Activated B cell treated with CpG ODN at 0.5 μM for 24 hours (primary cell): ENCODE measurements around the gene GMEB2. TPM values are rescaled to one million over a fixed set of nuclear protein-coding genes. Genes with fewer than 3 reads are reported as not detected.

Source experiments
- ATAC-seq: fragments of 200-7000 bp; cut with Tn5 transposase; one replicate; pipeline ENCODE4 v1.10.0; 2021; ENCODE audit warnings: low read depth, mild to moderate bottlenecking, moderate library complexity
- CTCF ChIA-PET: fragments of 350-600 bp; sonication (Branson Sonifier 250); formaldehyde crosslinking; loops from one replicate; lab custom pipeline; 2021; ENCODE audit warnings: antibody characterized with exemption; lab: Charles Lee
- POLR2A ChIA-PET: fragments of 350-600 bp; sonication (Branson Sonifier 250); formaldehyde crosslinking; loops from one replicate; lab custom pipeline; 2021; ENCODE audit warnings: antibody characterized with exemption; lab: Charles Lee
- DNase-seq: peaks from one replicate; pipeline ENCODE4 v3.0.0; 2022
- H3K27ac Mint-ChIP-seq: one replicate; pipeline ENCODE4 v1.8.0; 2020; ENCODE audit warnings: mixed read lengths
- H3K27me3 Mint-ChIP-seq: one replicate; pipeline ENCODE4 v1.8.0; 2021; ENCODE audit warnings: mixed read lengths
- H3K36me3 Mint-ChIP-seq: one replicate; pipeline ENCODE4 v1.8.0; 2021; ENCODE audit warnings: low read depth, mixed read lengths
- H3K4me1 Mint-ChIP-seq: one replicate; pipeline ENCODE4 v1.8.0; 2021; ENCODE audit warnings: mixed read lengths
- H3K4me3 Mint-ChIP-seq: one replicate; pipeline ENCODE4 v1.8.0; 2020; ENCODE audit warnings: mild to moderate bottlenecking, mixed read lengths
- H3K9me3 Mint-ChIP-seq: one replicate; pipeline ENCODE4 v1.8.0; 2020; ENCODE audit warnings: mixed read lengths
- intact Hi-C: fragments of 100-400 bp; cut with micrococcal nuclease; formaldehyde crosslinking; loops from one replicate; pipeline ENCODE4 v1.15.1; 2024
- total RNA-seq: library from RNA; stranded (reverse); gene quantifications from 2 replicates; pipeline ENCODE4 v1.2.3, GENCODE V29; 2022
- TF ChIP-seq, protein P1 (sequence below): fragments of 200-600 bp; IDR thresholded peaks from one replicate; pipeline ENCODE4 v1.8.0; 2022; ENCODE audit warnings: antibody characterized with exemption, mild to moderate bottlenecking

GMEB2 gene
- total RNA-seq, 1 donor from 2014 or later, result 16.9 TPM

DNA sequence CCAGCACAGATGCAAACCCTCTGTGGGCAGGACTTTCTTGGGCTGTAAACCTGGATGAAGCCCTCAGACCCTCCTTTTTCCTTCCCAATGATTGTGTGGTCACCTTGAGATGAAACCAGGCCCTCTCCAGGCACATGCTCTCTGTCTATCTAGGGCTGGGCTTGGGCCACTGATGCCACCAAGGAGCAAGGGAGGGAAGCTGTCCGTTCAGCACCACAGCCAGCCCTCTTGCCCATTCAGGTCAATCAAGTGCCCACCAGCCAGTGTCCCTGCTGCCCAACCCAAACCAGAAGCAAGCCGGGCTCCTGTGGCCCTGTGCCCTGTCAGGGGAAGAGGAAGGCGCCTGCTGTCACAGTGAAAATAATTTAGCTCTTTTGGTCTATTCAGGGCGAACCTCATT is 18.3 kb upstream of the GMEB2 start:
- Mint-ChIP-seq H3K36me3 (no peaks in the 10 kb centered on the region), H3K9me3 (no peaks in the 10 kb centered on the region), H3K4me3 (no peak overlapping the region), H3K27me3 (no peaks in the 10 kb centered on the region), H3K27ac (no peak overlapping the region), H3K4me1 (peaks cover 6% of the 10 kb centered on the region)
- intact Hi-C loops, result no loop called here
- ATAC-seq, result no peak
- TF ChIP-seq, protein P1, sequence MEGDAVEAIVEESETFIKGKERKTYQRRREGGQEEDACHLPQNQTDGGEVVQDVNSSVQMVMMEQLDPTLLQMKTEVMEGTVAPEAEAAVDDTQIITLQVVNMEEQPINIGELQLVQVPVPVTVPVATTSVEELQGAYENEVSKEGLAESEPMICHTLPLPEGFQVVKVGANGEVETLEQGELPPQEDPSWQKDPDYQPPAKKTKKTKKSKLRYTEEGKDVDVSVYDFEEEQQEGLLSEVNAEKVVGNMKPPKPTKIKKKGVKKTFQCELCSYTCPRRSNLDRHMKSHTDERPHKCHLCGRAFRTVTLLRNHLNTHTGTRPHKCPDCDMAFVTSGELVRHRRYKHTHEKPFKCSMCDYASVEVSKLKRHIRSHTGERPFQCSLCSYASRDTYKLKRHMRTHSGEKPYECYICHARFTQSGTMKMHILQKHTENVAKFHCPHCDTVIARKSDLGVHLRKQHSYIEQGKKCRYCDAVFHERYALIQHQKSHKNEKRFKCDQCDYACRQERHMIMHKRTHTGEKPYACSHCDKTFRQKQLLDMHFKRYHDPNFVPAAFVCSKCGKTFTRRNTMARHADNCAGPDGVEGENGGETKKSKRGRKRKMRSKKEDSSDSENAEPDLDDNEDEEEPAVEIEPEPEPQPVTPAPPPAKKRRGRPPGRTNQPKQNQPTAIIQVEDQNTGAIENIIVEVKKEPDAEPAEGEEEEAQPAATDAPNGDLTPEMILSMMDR, result no peak
- DNase-seq, result no peak
- CTCF ChIA-PET, result no interaction called here
- POLR2A ChIA-PET, result no interaction called here

DNA sequence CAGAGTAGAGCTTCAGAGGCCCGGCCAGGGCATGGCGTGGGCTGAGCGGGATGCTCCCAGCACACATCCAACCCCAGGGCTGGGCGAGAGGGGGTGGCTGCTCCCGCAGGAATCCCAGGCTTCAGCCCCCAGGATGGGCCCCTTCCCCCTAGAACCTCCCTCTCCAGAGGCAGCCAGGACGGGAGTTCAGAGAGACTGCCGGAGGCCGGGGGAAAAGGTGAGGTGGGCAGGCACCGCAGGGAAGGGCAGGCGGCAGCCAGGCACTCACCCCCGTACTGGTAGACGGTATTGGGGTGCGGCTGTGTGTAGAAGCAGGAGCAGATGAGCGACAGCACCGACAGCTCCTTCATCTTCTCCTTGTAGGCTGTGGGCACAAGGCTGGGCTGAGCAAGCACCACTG is 17.0 kb upstream of the GMEB2 start:
- intact Hi-C loops, result loop anchor here (2.0 to 5.0 kb wide), 3 partner anchors 63 to 329 kb away; partner anchors contain the start of gene UCKL1
- Mint-ChIP-seq H3K4me3 (no peak overlapping the region), H3K27me3 (no peaks in the 10 kb centered on the region), H3K9me3 (peaks cover 2% of the 10 kb centered on the region), H3K27ac (no peak overlapping the region), H3K36me3 (peaks cover 2% of the 10 kb centered on the region), H3K4me1 (peaks cover 18% of the 10 kb centered on the region)
- TF ChIP-seq, protein P1, result no peak
- POLR2A ChIA-PET, result interaction anchor here (0.6 to 6.6 kb wide), 4 partner anchors 13 to 106 kb away, joined by 3 to 161 read pairs (median 52); partner anchors contain the start of genes GMEB2 and PTK6
- ATAC-seq (no peak), DNase-seq (no peak)
- CTCF ChIA-PET, result interaction anchor here (3.2 kb wide), 1 partner anchor 106 kb away, joined by 27 read pairs; the partner anchor contains the start of gene PTK6

DNA sequence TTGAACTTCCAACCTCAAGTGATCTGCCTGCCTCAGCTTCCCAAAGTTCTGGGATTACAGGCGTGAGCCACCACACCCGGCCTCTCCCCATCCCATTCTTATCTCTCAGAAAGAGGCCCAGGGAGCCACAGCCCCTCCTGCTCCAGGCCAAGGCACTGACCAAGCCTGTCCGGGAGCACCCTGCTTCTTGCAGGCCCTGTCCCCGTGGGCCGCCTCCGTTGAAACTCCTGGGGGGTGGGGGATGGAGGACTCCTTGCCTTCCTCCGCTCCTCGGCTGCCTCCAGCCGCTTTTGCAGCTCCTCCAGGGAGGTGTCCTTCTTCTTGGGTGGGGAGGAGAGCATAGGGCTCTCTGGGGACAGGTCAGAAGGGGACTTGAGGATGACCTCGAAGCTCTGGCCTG is 16.6 kb upstream of the GMEB2 start:
- H3K9me3 Mint-ChIP-seq, result peaks cover 2% of the 10 kb centered on the region
- H3K27me3 Mint-ChIP-seq, result no peaks in the 10 kb centered on the region
- TF ChIP-seq, protein P1, result no peak
- ChIA-PET CTCF (interaction anchor here (2.0 to 3.2 kb wide), 2 partner anchors 25 to 106 kb away, joined by 6 to 27 read pairs; partner anchors contain the start of gene PTK6), POLR2A (interaction anchor here (0.6 to 6.6 kb wide), 5 partner anchors 13 to 123 kb away, joined by 3 to 161 read pairs (median 36); partner anchors contain the start of genes GMEB2, PPDPF and PTK6)
- intact Hi-C loops, result loop anchor here (2.0 to 5.0 kb wide), 3 partner anchors 63 to 329 kb away; partner anchors contain the start of gene UCKL1
- peaks cover 22% of the 10 kb centered on the region for H3K4me1 Mint-ChIP-seq
- ATAC-seq (no peak), DNase-seq (no peak)
- no peak overlapping the region for H3K4me3 Mint-ChIP-seq
- H3K36me3 Mint-ChIP-seq, result peaks cover 2% of the 10 kb centered on the region
- no peak overlapping the region for H3K27ac Mint-ChIP-seq

DNA sequence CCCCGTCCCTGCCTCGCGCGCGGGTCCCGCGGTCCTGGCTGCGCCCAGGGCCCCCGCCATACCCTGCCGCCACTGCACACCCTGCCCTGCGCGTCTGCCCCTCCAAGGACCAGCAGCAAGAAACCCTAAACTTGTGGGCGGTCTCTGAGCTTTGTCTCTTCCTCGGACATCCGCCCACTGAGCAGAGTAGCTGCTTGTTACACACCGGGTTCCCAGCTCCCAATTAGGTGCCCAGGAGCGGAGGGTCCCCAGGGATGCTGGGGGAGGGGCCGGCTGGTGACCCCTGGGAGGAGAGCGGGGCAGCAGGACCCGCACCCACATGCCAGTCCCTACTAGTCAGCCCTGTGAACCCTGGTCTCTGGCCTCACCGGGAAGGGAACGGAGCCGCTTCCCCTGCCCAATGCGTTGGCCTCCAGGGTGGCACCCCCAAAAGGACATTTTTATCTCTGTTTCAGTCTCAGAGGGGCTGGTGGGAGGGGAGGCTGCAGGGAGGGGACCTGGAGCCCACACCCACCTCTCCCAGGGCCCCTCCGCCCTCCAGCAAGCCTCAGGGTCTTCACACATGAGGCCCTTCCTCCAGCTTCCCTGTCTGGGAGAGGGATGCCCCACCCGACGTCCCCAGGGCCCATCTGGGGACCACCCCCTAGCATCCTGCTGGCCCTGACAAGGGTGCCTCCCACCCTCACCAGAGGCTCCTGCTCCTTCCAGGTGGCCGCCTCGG is 15.8 kb upstream of the GMEB2 start:
- Mint-ChIP-seq H3K4me3 (peak overlapping the region; percentile 70), H3K27ac (peak overlapping the region; percentile 69)

More for the DNA sequence above, 15.8 kb upstream of the GMEB2 start:
- DNase-seq (no peak), ATAC-seq (no peak)
- CTCF ChIA-PET, result interaction anchor here (1.0 to 3.2 kb wide), 18 partner anchors 10 to 222 kb away, joined by 3 to 27 read pairs (median 4); partner anchors contain the start of genes ARFRP1, GMEB2, LIME1 and PTK6
- intact Hi-C loops, result loop anchor here (1.0 to 5.0 kb wide), 6 partner anchors 16 to 330 kb away; partner anchors contain the start of genes RTEL1 and UCKL1
- Mint-ChIP-seq H3K27me3 (no peaks in the 10 kb centered on the region), H3K36me3 (peaks cover 2% of the 10 kb centered on the region), H3K4me1 (peaks cover 28% of the 10 kb centered on the region), H3K9me3 (peaks cover 2% of the 10 kb centered on the region)
- TF ChIP-seq, protein P1, result no peak
- POLR2A ChIA-PET, result interaction anchor here (1.1 to 6.6 kb wide), 14 partner anchors 9 to 314 kb away, joined by 3 to 161 read pairs (median 15); partner anchors contain the start of genes ARFRP1, GMEB2, HELZ2 and LIME1
